ENCODE measurements around the gene YJEFN3.

DNA sequence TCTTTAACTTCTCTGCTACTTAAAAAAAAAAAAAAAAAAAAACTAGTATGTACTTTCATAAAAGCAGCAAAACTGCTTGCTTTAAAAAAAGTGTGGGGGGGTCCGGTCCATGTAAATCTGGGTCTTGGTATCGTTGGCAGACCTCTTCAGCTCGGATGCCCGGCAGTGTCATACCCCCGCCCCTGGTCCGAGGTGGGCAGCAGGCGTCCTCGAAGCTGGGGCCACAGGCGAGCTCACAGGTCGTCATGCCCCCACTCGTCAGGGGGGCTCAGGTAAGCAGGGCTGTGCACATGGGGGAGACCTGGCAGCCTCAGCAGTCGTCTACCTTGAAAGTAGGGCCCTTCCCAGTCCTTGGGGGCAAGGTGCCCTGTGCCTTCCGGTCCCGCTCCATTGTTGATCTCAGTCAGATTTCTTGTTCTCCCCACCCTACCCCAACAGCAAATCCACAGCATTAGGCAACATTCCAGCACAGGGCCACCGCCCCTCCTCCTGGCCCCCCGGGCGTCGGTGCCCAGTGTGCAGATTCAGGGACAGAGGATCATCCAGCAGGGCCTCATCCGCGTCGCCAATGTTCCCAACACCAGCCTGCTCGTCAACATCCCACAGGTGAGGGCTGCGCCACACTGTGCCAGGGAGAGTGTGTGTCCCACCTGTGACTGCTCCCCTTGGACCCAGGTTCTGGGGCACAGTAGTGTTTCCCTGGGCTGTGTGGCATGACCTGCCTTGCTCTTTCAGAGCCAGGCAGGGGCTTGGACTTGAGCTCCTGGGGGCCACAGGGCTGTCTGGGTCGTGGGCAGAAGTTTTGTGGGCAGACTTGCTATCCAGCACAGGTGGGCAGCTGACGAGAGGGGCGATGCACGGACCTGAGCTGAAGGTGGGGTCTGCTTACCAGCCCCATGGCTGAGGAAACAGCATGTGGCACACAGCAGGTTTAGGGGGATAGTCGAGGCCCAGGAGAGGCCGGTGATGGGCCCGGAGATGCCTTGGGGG, 32.8 kb upstream of the YJEFN3 start:
- TF ChIP-seq TEAD4 (CRISPR knock-in tag; IDR thresholded peaks at IDR 0.05) (no peak), GRHL2 (CRISPR knock-in tag; IDR thresholded peaks at IDR 0.05; ENCODE audit: insufficient replicate concordance, severe bottlenecking) (no peak), NR1H2 (CRISPR knock-in tag; IDR thresholded peaks at IDR 0.05) (no peak), IRF2 (CRISPR knock-in tag; IDR thresholded peaks at IDR 0.05; ENCODE audit: borderline replicate concordance, low read depth) (no peak), FOXP1 (CRISPR knock-in tag; IDR thresholded peaks at IDR 0.05; ENCODE audit: borderline replicate concordance) (no peak), JUN (CRISPR knock-in tag; IDR thresholded peaks at IDR 0.05) (no peak), ZNF121 (CRISPR knock-in tag; IDR thresholded peaks at IDR 0.05) (no peak), NR3C1 (CRISPR knock-in tag; conservative IDR thresholded peaks at IDR 0.05; ENCODE audit: low read depth) (no peak)
- TF ChIP-seq, protein P1, sequence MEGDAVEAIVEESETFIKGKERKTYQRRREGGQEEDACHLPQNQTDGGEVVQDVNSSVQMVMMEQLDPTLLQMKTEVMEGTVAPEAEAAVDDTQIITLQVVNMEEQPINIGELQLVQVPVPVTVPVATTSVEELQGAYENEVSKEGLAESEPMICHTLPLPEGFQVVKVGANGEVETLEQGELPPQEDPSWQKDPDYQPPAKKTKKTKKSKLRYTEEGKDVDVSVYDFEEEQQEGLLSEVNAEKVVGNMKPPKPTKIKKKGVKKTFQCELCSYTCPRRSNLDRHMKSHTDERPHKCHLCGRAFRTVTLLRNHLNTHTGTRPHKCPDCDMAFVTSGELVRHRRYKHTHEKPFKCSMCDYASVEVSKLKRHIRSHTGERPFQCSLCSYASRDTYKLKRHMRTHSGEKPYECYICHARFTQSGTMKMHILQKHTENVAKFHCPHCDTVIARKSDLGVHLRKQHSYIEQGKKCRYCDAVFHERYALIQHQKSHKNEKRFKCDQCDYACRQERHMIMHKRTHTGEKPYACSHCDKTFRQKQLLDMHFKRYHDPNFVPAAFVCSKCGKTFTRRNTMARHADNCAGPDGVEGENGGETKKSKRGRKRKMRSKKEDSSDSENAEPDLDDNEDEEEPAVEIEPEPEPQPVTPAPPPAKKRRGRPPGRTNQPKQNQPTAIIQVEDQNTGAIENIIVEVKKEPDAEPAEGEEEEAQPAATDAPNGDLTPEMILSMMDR (IDR thresholded peaks at IDR 0.05) = no peak
- TF ChIP-seq, protein P2, sequence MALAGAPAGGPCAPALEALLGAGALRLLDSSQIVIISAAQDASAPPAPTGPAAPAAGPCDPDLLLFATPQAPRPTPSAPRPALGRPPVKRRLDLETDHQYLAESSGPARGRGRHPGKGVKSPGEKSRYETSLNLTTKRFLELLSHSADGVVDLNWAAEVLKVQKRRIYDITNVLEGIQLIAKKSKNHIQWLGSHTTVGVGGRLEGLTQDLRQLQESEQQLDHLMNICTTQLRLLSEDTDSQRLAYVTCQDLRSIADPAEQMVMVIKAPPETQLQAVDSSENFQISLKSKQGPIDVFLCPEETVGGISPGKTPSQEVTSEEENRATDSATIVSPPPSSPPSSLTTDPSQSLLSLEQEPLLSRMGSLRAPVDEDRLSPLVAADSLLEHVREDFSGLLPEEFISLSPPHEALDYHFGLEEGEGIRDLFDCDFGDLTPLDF (CRISPR knock-in tag; IDR thresholded peaks at IDR 0.05) = no peak
- TF ChIP-seq, protein P3, sequence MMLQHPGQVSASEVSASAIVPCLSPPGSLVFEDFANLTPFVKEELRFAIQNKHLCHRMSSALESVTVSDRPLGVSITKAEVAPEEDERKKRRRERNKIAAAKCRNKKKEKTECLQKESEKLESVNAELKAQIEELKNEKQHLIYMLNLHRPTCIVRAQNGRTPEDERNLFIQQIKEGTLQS (CRISPR knock-in tag; conservative IDR thresholded peaks at IDR 0.05) = no peak
- TF ChIP-seq, protein P4, sequence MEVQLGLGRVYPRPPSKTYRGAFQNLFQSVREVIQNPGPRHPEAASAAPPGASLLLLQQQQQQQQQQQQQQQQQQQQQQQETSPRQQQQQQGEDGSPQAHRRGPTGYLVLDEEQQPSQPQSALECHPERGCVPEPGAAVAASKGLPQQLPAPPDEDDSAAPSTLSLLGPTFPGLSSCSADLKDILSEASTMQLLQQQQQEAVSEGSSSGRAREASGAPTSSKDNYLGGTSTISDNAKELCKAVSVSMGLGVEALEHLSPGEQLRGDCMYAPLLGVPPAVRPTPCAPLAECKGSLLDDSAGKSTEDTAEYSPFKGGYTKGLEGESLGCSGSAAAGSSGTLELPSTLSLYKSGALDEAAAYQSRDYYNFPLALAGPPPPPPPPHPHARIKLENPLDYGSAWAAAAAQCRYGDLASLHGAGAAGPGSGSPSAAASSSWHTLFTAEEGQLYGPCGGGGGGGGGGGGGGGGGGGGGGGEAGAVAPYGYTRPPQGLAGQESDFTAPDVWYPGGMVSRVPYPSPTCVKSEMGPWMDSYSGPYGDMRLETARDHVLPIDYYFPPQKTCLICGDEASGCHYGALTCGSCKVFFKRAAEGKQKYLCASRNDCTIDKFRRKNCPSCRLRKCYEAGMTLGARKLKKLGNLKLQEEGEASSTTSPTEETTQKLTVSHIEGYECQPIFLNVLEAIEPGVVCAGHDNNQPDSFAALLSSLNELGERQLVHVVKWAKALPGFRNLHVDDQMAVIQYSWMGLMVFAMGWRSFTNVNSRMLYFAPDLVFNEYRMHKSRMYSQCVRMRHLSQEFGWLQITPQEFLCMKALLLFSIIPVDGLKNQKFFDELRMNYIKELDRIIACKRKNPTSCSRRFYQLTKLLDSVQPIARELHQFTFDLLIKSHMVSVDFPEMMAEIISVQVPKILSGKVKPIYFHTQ (CRISPR knock-in tag; IDR thresholded peaks at IDR 0.05) = no peak
- TF ChIP-seq, protein P5, sequence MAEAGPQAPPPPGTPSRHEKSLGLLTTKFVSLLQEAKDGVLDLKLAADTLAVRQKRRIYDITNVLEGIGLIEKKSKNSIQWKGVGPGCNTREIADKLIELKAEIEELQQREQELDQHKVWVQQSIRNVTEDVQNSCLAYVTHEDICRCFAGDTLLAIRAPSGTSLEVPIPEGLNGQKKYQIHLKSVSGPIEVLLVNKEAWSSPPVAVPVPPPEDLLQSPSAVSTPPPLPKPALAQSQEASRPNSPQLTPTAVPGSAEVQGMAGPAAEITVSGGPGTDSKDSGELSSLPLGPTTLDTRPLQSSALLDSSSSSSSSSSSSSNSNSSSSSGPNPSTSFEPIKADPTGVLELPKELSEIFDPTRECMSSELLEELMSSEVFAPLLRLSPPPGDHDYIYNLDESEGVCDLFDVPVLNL (CRISPR knock-in tag; IDR thresholded peaks at IDR 0.05; ENCODE audit: borderline replicate concordance, low read depth) = no peak
